Measurements from ENCODE around the gene SPINK13. TPM values are rescaled to one million over a fixed set of nuclear protein-coding genes. Genes with fewer than 3 reads are reported as not detected.
"Not testable (repeated sequence)": the region's sequence is repeated elsewhere in the genome, so short reads cannot be mapped to it uniquely, and the experiment has no call there.

The SPINK13 gene
- total and polyA plus RNA-seq, 8 donors = 0.76 to 1.5 (median 1.1) TPM; not detected in 2

- H3K9me3 ChIP-seq = peaks cover 0 to 6% of the 10 kb centered on the region in 2 donors
- H3K4me1 ChIP-seq = no peaks in the 10 kb centered on the region
- no peak for TF ChIP-seq CTCF (IDR thresholded peaks at IDR 0.05)
- H3K36me3 ChIP-seq = no peaks in the 10 kb centered on the region
- intact Hi-C loops (cut with DNase I) = no loop called here
- no peak for DNase-seq
- ATAC-seq = no peak
- no peaks in the 10 kb centered on the region for H3K27me3 ChIP-seq
- no peak overlapping the region for H3K27ac ChIP-seq
- H3K4me3 ChIP-seq = no peak overlapping the region
These were observed 42.9 kb downstream of the SPINK13 start for GRCh38 chr5:148311484-148311883.

- Histone ChIP-seq H3K4me1 (no peaks in the 10 kb centered on the region), H3K36me3 (no peaks in the 10 kb centered on the region), H3K27ac (no peak within 1 kb of the TSS), H3K27me3 (no peaks in the 10 kb centered on the region), H3K9me3 (peaks cover 0 to 6% of the 10 kb centered on the region in 2 donors), H3K4me3 (no peak within 1 kb of the TSS)
- DNase-seq (no peak), ATAC-seq (no peak)
- intact Hi-C loops (cut with DNase I) = no loop called here
- TF ChIP-seq CTCF (IDR thresholded peaks at IDR 0.05) = no peak
These were observed 43.6 kb downstream of the SPINK13 start, which contains the start of gene SPINK7 for GRCh38 chr5:148312153-148312552. SPINK7 (plus strand) TSS chr5:148312423; CDS start chr5:148312484, 61 bp downstream.

- H3K36me3 ChIP-seq = no peaks in the 10 kb centered on the region
- DNase-seq (no peak), ATAC-seq (peak; percentile 52)
- no peak overlapping the region for H3K4me3 ChIP-seq
- peaks cover 0 to 4% of the 10 kb centered on the region in 2 donors for H3K9me3 ChIP-seq
- intact Hi-C loops (cut with DNase I) = no loop called here
- no peaks in the 10 kb centered on the region for H3K27me3 ChIP-seq
- no peak for TF ChIP-seq CTCF (IDR thresholded peaks at IDR 0.05)
- no peak overlapping the region for H3K27ac ChIP-seq
- H3K4me1 ChIP-seq = no peaks in the 10 kb centered on the region
These were observed 45.6 kb downstream of the SPINK13 start for GRCh38 chr5:148314187-148314586.

GRCh38 chr5:148314731-148315130 is 46.1 kb downstream of the SPINK13 start:
- no peak for TF ChIP-seq CTCF (IDR thresholded peaks at IDR 0.05)
- Histone ChIP-seq H3K4me3 (no peak overlapping the region), H3K27ac (no peak overlapping the region), H3K27me3 (no peaks in the 10 kb centered on the region), H3K9me3 (no peaks in the 10 kb centered on the region), H3K36me3 (no peaks in the 10 kb centered on the region), H3K4me1 (no peaks in the 10 kb centered on the region)
- ATAC-seq (no peak), DNase-seq (no peak)
- intact Hi-C loops (cut with DNase I) = no loop called here

GRCh38 chr5:148320011-148320963 is 51.7 kb downstream of the SPINK13 start:
- DNase-seq = peak in 3 of 4 donors; percentile 6 to 52 (median 33)
- intact Hi-C loops (cut with DNase I); H3K36me3 ChIP-seq: not testable (repeated sequence)

More at GRCh38 chr5:148320011-148320963, 51.7 kb downstream of the SPINK13 start:
- not testable (repeated sequence) for H3K27me3 ChIP-seq, ATAC-seq, H3K4me1 ChIP-seq, H3K27ac ChIP-seq, H3K9me3 ChIP-seq
- peak overlapping the region; percentile 19 to 28 for H3K4me3 ChIP-seq
